ENCODE measurements around the gene SHISA9.

GRCh38 chr16:12900599-12901203 is 697 bp upstream of the SHISA9 start:
- no peak for TF ChIP-seq CTCF (conservative IDR thresholded peaks at IDR 0.05; ENCODE audit: low read length)
- TF ChIP-seq EZH2phosphoT487 (IDR thresholded peaks at IDR 0.05; ENCODE audit: borderline replicate concordance, low read depth, low read length) = no peak
